Measurements from ENCODE around the gene S100A10.

DNA sequence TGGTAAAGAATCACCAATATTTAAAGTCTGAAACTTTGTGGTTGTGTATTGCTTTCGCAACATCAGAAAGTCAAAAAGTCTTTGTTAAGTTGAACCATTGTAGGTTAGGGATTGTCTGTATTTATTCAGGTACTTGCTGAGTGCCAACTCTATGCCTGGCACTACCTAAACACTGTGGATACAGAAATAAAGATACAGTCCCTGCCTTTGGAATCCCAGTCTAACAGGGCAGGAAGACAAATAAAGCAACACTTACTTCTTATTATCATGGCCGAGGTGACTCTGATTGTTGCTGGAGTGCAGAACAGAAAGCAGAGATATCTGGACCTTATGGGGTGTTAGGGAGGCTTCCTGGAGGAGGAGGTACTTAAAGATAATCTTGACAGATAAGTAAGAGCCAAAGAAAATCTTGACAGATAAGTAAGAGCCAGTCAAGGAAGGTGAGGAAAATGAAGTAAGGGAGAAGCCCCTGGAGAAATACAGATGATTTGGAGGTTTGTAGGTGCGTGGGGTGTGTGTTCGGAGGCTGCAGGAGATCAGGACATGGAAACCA lies 11.8 kb upstream of the S100A10 start:
- TF ChIP-seq POLR2A (IDR thresholded peaks at IDR 0.05; ENCODE audit: low read length) (no peak), GATA1 (IDR thresholded peaks at IDR 0.05; ENCODE audit: low read depth, low read length) (no peak)
